ENCODE data around the gene SLC37A1.

The SLC37A1 gene

DNA sequence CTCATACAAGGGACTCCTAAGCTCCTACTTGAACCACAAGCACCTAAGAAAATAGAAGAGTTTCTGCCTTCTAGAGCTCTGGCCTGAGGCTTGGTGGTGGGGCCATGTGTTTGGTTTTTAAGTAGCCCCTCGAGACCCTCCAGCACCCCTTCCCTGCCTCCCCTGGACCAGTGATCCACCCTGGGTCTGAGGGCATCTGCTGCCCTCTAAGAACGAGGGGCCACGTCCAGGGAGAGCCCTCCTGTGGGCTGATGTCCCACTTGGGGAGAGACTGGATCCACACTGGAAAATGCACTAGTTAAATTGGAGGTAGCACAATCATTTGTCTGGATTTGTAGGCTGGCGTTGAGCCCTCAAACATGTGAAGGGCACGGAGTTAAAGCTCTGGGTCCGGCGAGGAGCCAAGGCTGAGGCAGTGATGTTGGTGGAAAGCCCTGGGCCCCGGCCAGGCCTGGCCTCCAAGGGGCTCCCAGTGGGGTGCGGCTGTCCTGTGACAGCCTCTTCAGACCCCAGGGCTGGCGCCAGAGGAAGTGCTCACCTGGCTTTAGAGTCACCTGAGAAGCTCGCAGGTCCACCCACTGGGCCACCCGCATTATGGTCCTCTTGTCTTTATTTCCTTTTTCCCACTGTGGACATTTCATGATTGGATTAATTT lies 65.2 kb downstream of the SLC37A1 start:
- H3K27ac ChIP-seq, result no peak overlapping the region
- TF ChIP-seq, protein P1, sequence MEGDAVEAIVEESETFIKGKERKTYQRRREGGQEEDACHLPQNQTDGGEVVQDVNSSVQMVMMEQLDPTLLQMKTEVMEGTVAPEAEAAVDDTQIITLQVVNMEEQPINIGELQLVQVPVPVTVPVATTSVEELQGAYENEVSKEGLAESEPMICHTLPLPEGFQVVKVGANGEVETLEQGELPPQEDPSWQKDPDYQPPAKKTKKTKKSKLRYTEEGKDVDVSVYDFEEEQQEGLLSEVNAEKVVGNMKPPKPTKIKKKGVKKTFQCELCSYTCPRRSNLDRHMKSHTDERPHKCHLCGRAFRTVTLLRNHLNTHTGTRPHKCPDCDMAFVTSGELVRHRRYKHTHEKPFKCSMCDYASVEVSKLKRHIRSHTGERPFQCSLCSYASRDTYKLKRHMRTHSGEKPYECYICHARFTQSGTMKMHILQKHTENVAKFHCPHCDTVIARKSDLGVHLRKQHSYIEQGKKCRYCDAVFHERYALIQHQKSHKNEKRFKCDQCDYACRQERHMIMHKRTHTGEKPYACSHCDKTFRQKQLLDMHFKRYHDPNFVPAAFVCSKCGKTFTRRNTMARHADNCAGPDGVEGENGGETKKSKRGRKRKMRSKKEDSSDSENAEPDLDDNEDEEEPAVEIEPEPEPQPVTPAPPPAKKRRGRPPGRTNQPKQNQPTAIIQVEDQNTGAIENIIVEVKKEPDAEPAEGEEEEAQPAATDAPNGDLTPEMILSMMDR (IDR thresholded peaks at IDR 0.05), result no peak
- no peak for TF ChIP-seq ZFX (IDR thresholded peaks at IDR 0.05; ENCODE audit: borderline replicate concordance)

DNA sequence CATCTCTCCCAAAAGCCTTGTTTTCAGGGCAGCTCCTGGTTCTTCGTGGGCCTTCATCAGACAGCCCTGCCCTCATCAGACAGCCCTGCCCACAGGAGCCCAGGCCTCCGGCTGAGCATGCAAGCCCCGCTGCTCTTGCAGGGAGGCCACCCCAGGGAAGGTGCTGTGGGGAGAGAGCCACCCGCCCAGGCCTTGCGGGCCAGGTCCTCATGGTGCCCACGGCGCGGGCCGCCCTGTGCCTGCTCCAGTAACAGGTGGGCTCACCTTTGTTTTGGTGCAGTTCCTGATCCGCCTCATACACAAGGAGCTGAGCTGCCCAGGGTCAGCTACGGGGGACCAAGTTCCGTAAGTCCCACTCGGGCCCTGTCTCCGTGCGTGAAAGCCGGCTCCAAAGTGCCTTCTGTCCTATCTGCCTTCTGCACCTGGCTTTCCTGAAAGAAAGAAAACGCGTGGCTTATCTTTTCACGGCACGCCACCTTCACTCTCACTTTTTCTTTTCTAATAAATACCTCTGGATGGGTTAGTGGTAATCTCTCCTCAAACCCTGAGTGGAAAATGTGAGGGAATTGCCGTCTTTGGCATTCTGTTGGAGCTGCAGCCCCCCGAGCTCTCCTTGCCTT lies 65.9 kb downstream of the SLC37A1 start:
- no peak for TF ChIP-seq ZFX (IDR thresholded peaks at IDR 0.05; ENCODE audit: borderline replicate concordance)
- no peak overlapping the region for H3K27ac ChIP-seq

DNA sequence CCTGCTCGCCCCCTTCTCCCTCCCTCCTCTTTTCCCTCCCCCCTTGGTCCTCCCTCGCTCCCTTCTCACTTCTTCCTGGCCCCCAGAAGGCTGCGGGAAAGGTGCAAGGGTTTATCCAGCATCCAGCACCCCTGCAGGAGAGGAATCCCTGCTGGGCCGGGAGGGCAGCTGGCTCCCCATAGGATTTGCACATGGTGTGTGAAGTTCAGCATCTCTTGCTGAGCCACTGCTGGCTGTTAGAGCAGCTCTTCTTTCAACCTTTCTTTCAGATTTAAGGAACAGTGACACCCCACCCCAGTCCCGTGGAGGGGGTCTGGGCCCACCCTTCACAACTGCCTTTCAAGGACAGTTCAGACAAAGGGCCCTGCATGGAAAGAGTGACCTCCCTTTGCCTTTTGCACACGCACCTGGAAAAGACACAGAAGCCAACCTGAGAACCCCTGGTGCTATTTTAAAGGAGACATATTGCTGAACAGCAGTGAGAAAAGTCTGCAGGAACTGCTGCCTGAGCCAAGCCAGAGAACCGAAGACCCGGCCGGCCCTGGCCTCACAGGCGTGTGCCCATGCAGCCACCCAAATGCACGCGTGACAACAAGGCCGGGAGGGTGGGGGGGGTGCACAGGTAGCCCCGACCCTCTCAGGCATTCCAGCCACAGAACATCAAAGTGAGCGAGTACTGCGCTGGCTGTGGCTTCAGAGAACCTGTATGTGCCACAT lies 66.6 kb downstream of the SLC37A1 start:
- no peak for TF ChIP-seq ZFX (IDR thresholded peaks at IDR 0.05; ENCODE audit: borderline replicate concordance)
- TF ChIP-seq, protein P1 (IDR thresholded peaks at IDR 0.05), result no peak
- no peak overlapping the region for H3K27ac ChIP-seq

DNA sequence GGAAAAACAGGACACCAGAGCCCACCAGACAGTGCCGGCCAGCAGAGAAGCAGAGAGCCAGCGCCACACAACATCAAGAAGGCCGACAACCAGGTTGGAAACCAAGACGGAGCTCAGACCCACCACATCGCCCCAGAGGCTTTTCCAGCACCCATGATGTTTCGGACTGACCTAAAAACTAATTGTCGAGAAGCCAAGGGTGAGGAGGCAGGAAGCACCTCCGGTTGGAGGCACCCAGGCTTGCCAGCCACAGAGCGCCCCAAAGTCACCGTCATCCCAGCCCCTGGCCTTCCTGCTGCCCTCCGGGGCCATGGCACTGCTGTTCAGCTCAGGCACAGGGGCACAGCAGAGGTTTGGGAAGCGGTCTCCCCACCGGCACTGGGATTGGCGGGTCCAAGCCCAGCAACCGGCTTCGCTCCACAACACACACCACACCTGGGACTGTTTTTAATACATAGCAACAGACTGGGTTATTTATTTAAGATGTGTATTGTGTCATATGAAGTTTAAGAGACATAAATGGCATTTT lies 67.2 kb downstream of the SLC37A1 start:
- H3K27ac ChIP-seq, result no peak overlapping the region
- TF ChIP-seq, protein P1 (IDR thresholded peaks at IDR 0.05), result no peak
- TF ChIP-seq ZFX (IDR thresholded peaks at IDR 0.05; ENCODE audit: borderline replicate concordance), result no peak

DNA sequence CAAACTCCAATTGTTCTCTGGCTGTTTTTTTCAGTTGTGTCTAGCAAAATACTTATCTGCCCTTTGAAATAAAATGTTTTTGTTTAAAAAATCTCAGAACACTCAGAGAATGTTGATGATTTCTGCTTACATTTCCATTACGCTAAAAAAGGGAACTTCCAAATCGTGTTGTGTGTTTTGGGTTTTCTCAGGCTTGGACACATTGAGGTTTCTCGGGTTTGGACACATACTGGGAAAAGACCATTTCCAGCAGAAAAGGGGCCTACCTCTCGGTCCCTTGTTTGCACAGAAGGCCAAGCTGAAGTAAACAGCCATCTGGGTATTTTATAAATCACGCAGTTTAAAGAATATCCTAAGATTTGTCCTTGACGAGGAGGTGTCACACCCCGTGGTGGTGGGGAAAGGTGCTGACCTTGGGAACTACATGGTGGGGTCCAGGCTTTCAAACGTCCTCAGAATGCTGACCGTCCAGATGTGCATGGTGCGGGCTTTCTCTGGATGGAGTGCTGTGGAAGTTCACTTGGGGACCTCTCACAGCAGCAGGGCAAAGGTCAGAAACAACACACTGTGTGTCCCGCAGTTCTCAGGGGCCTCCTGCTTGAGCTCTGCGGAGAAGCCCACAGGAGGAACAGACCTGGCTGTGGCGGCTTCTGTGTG lies 67.8 kb downstream of the SLC37A1 start:
- no peak overlapping the region for H3K27ac ChIP-seq
- TF ChIP-seq ZFX (IDR thresholded peaks at IDR 0.05; ENCODE audit: borderline replicate concordance), result no peak
- TF ChIP-seq, protein P1 (IDR thresholded peaks at IDR 0.05), result no peak

DNA sequence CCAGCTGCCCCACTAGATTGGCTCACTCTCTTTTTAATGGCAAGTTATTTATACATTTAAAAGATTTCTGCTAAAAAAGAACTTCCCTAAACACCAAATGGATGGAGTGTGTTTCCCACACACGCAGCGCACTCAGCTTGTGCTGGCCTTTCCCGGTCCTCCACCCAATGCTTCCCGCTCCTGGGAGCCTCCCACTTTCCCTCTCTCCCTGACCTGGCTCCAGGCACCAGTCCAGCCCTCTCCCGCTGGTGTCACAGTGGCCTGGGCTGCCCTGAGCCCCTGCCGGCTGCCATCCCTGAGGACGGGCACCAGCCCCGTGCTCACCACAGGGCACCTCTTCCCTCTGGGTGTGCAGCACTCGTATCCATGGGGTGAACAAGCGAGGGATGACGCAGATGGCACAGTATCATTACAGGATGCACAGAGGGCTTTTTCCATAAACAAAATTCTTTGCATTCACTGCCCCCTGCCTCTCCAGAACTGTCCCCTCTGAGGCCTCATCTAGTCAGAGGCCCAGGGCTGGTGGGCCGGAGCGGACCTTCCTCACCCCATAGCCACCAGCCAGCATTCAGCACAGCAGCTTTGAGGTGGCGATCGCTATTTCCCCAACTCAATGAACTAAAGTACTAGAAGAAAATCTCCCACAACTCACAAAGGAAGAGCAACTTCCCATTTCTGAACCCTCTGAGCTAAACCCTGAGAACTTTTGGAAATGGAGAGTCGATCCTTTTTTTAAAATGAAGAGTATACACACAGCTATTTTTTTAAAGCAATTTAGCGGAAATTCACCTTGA lies 68.5 kb downstream of the SLC37A1 start:
- no peak overlapping the region for H3K27ac ChIP-seq
- no peak for TF ChIP-seq ZFX (IDR thresholded peaks at IDR 0.05; ENCODE audit: borderline replicate concordance)
- TF ChIP-seq, protein P1 (IDR thresholded peaks at IDR 0.05), result no peak

Measured in 22Rv1 (cell line).